Placental pericyte (primary cell): ENCODE results near the gene RNASE9. TPM values are rescaled to one million over a fixed set of nuclear protein-coding genes. Genes with fewer than 3 reads are reported as not detected.

ENCODE experiments used
- total RNA-seq: library from RNA; depleted of rRNA; stranded (reverse); fragments of >200 nt; gene quantifications from 2 replicates; pipeline ENCODE4 v1.2.3, GENCODE V29; 2012

RNASE9 gene
- not detected in 2 replicates for total RNA-seq

GRCh38 chr14:20560961-20561360 is at the start of gene RNASE9:
Gene RNASE9 (minus strand): TSS chr14:20561047.

GRCh38 chr14:20591235-20591634 is 30.4 kb upstream of the RNASE9 start, which contains the start of gene RNASE12:
Gene RNASE12 (minus strand): TSS chr14:20591376. CDS start chr14:20590723, 653 bp downstream.

GRCh38 chr14:20587489-20588154 is 26.8 kb upstream of the RNASE9 start, which contains the start of gene RNASE11:
Gene RNASE11 (minus strand): TSS chr14:20588001.

Other genes with a start within 250 kb of the RNASE9 start
- gene CCNB1IP1, start 227.8 kb downstream of the RNASE9 start, total RNA-seq: 36.2 and 44.9 TPM in 2 replicates
- gene PARP2, start 217.4 kb downstream of the RNASE9 start, total RNA-seq: 10.1 and 18.9 TPM in 2 replicates
- gene TEP1, start 147.5 kb downstream of the RNASE9 start, total RNA-seq: 15.8 and 27.2 TPM in 2 replicates
- under 0.01 TPM in 1 of 2 replicates, not detected in the other for gene KLHL33, start 124.9 kb downstream of the RNASE9 start, total RNA-seq
- gene OSGEP, start 106.2 kb downstream of the RNASE9 start, total RNA-seq: 31.3 and 60.0 TPM in 2 replicates
- gene APEX1, start 105.8 kb downstream of the RNASE9 start, total RNA-seq: 70.2 and 100 TPM in 2 replicates
- 24.3 and 43.5 TPM in 2 replicates for gene PIP4P1, start 99.6 kb downstream of the RNASE9 start, total RNA-seq
- 79.7 and 104 TPM in 2 replicates for gene PNP, start 91.6 kb downstream of the RNASE9 start, total RNA-seq
- not detected in 2 replicates for gene RNASE10, start 55.5 kb downstream of the RNASE9 start, total RNA-seq
- gene RNASE11, start 27.0 kb upstream of the RNASE9 start, total RNA-seq: not detected in 2 replicates
- not detected in 2 replicates for gene RNASE12, start 30.3 kb upstream of the RNASE9 start, total RNA-seq
- gene OR6S1, start 80.6 kb upstream of the RNASE9 start, total RNA-seq: not detected in 2 replicates
- 2.9 and 7.0 TPM in 2 replicates for gene RNASE4, start 123.5 kb upstream of the RNASE9 start, total RNA-seq
- 1.4 and 6.8 TPM in 2 replicates for gene ANG, start 127.7 kb upstream of the RNASE9 start, total RNA-seq
- not detected in 2 replicates for gene EDDM3A, start 184.8 kb upstream of the RNASE9 start, total RNA-seq
- not detected in 2 replicates for gene EDDM3B, start 207.4 kb upstream of the RNASE9 start, total RNA-seq
- not detected in 2 replicates for gene RNASE6, start 220.2 kb upstream of the RNASE9 start, total RNA-seq
- gene RNASE1, start 241.8 kb upstream of the RNASE9 start, total RNA-seq: 0.43 TPM in 1 of 2 replicates, not detected in the other